Regular cardiac myocyte (primary cell): ENCODE data around the gene CPT2. TPM values are rescaled to one million over a fixed set of nuclear protein-coding genes. Genes with fewer than 3 reads are reported as not detected.

Experiments used
- total RNA-seq: library from RNA; depleted of rRNA; stranded (reverse); fragments of >200 nt; gene quantifications from 2 replicates; pipeline ENCODE4 v1.2.3, GENCODE V29; 2014

Gene CPT2
- 11.8 and 14.0 TPM in 2 replicates for total RNA-seq

DNA sequence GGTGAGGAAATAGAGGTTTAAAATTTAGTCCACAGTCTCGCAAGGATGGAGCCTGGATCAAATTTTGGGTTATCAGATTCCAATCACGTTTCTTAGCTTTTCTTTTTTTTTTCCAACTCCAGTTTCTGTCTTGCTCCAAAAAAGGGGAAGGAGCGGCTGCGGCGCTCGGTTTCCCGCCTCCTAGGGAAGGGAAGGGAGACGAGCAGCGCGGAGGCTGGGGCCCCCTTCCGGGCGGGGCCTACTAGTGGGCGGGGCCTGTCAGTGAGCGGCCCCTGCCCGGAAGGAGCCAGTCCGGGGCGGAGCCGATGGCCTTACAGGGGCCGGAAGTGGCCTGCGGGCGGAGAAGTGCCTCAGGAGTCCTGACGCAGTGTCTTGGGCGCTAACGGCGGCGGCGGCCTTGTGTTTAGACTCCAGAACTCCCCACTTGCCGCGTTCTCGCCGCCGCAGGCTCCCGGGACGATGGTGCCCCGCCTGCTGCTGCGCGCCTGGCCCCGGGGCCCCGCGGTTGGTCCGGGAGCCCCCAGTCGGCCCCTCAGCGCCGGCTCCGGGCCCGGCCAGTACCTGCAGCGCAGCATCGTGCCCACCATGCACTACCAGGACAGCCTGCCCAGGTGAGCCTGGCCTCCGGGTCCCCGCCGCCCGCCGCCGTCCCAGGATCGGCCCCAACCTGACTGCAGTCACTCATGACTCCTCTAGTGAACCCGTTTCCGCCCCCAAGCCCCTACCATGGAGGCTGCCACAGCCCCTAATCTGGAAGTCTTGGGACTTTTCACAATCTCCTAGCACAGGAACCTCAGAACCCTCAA is at the start of gene CPT2:
CPT2 (plus strand) TSS at position 340 of the 806 bp plus-strand sequence; CDS start at position 460, 120 bp downstream.

GRCh38 chr1:53220171-53220961 is 23.7 kb downstream of the CPT2 start, which contains the start of gene CZIB:
TSS of gene CZIB (minus strand) at chr1:53220634. CDS start at chr1:53220575, 59 bp downstream.

GRCh38 chr1:53238197-53239155 is 41.9 kb downstream of the CPT2 start, which contains the start of gene MAGOH:
TSS of gene MAGOH (minus strand) at chr1:53238518. CDS start at chr1:53238448, 70 bp downstream.

Other genes starting within 250 kb of the CPT2 start
- 5.6 and 22.3 TPM in 2 replicates for gene PODN, start 134.6 kb upstream of the CPT2 start, total RNA-seq
- gene SLC1A7, start 54.2 kb upstream of the CPT2 start, total RNA-seq, result 0.58 and 1.1 TPM in 2 replicates
- 44.3 and 48.5 TPM in 2 replicates for gene CZIB, start 23.8 kb downstream of the CPT2 start, total RNA-seq
- gene MAGOH, start 41.7 kb downstream of the CPT2 start, total RNA-seq, result 22.3 and 70.4 TPM in 2 replicates
- 8.2 and 12.7 TPM in 2 replicates for gene LRP8, start 131.2 kb downstream of the CPT2 start, total RNA-seq